CD4-positive, alpha-beta memory T cell (primary cell): ENCODE results near the gene FNDC1. TPM values are rescaled to one million over a fixed set of nuclear protein-coding genes. Genes with fewer than 3 reads are reported as not detected.

Source experiments
- CTCF ChIA-PET: fragments of 350-600 bp; sonication (Branson Sonifier 250); formaldehyde crosslinking; loops from one replicate; lab custom pipeline; 2021; ENCODE audit warnings: inconsistent platforms; ENCODE audit not compliant: partially characterized antibody; lab: Charles Lee
- POLR2A ChIA-PET: fragments of 350-600 bp; sonication (Branson Sonifier 250); formaldehyde crosslinking; loops from one replicate; lab custom pipeline; 2021; ENCODE audit not compliant: partially characterized antibody; lab: Charles Lee
- DNase-seq, 5 donors: peaks; one replicate each; pipeline versions ENCODE4 v3.0.0 to v3.0.0-alpha.2; 2020 to 2022; ENCODE audit warnings: mixed read lengths in 1 of 5
- H3K27ac ChIP-seq: one replicate; pipeline ENCODE4 v1.7.0; 2013; ENCODE audit warnings: low read depth, low read length
- H3K27me3 ChIP-seq: 2 replicates; pipeline ENCODE4 v1.7.0; 2013; ENCODE audit warnings: mild to moderate bottlenecking, low read length, moderate library complexity; ENCODE audit not compliant: insufficient read depth
- H3K36me3 ChIP-seq: 2 replicates; pipeline ENCODE4 v1.7.0; 2013; ENCODE audit warnings: mild to moderate bottlenecking, low read length, moderate library complexity; ENCODE audit not compliant: insufficient read depth
- H3K4me1 ChIP-seq: 2 replicates; pipeline ENCODE4 v1.7.0; 2013; ENCODE audit warnings: mild to moderate bottlenecking, low read length, moderate library complexity; ENCODE audit not compliant: insufficient read depth
- H3K4me3 ChIP-seq, 2 donors: one replicate each; pipeline ENCODE4 v1.7.0; 2013; ENCODE audit warnings: low read length in 2 of 2, mild to moderate bottlenecking in 1 of 2
- H3K9me3 ChIP-seq, 2 donors: one replicate each; pipeline ENCODE4 v1.7.0; 2013; ENCODE audit warnings: low read length in 2 of 2, control low read depth in 1 of 2; ENCODE audit not compliant: control insufficient read depth in 1 of 2
- H3K27ac Mint-ChIP-seq, 7 donors: one replicate each; pipeline ENCODE4 v1.8.0; 2020 to 2021; ENCODE audit warnings: mixed read lengths in 7 of 7, mild to moderate bottlenecking in 6 of 7, inconsistent platforms in 3 of 7, moderate library complexity in 3 of 7
- H3K27me3 Mint-ChIP-seq, 2 donors: one replicate each; pipeline ENCODE4 v1.8.0; 2020 to 2021; ENCODE audit warnings: mixed read lengths in 2 of 2
- H3K36me3 Mint-ChIP-seq, 2 donors: one replicate each; pipeline ENCODE4 v1.8.0; 2020 to 2021; ENCODE audit warnings: mixed read lengths in 2 of 2, inconsistent platforms in 1 of 2, mild to moderate bottlenecking in 1 of 2
- H3K4me1 Mint-ChIP-seq, 4 donors: one replicate each; pipeline ENCODE4 v1.8.0; 2020 to 2021; ENCODE audit warnings: mixed read lengths in 4 of 4, mild to moderate bottlenecking in 1 of 4
- H3K4me3 Mint-ChIP-seq, 8 donors: one replicate each; pipeline ENCODE4 v1.8.0; 2020 to 2021; ENCODE audit warnings: mixed read lengths in 8 of 8, mild to moderate bottlenecking in 7 of 8, moderate library complexity in 6 of 8, inconsistent platforms in 3 of 8
- H3K9me3 Mint-ChIP-seq, 8 donors: one replicate each; pipeline ENCODE4 v1.8.0; 2020 to 2021; ENCODE audit warnings: mixed read lengths in 8 of 8, mild to moderate bottlenecking in 5 of 8, inconsistent platforms in 3 of 8, moderate library complexity in 1 of 8
- intact Hi-C: fragments of 100-400 bp; cut with micrococcal nuclease; formaldehyde crosslinking; loops from one replicate; pipeline ENCODE4 v1.15.1; 2023
- polyA plus RNA-seq, 2 donors: library from polyadenylated mRNA; unstranded; fragments of 300-500 nt; fragmentation: Illumina TruSeq; gene quantifications; one replicate each; pipeline ENCODE4 v1.2.3, GENCODE V29; 2021
- total RNA-seq, 2 experiments: library from RNA; stranded (reverse); gene quantifications; one replicate each; pipeline ENCODE4 v1.2.3, GENCODE V29; 2021

The FNDC1 gene
- total and polyA plus RNA-seq, 4 experiments from 2014 or later: 0.08 TPM; not detected in 3

DNA sequence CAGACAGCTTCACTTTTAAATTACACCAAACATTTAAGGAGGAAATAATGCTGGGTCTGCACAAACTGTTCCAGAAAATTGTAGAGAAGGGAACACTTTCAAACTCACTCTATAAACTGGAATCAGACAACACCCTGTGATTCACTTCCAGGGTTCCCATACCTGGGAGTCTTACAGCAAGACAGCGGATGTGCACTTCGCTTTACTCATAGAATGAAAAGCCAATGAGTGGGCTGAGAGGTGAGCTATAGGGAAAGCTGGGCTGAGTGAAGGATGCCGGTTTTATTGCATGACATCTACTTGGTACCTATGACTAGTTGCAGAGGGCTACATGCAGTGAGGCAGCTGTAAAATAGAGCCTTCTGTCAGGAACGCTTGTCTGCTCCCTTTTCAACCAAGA, 152.1 kb downstream of the FNDC1 start:
- Histone ChIP-seq H3K36me3 (no peaks in the 10 kb centered on the region), H3K27me3 (no peaks in the 10 kb centered on the region), H3K4me1 (no peaks in the 10 kb centered on the region), H3K9me3 (no peaks in the 10 kb centered on the region), H3K4me3 (no peak overlapping the region), H3K27ac (no peak overlapping the region)
- H3K9me3 Mint-ChIP-seq: no peaks in the 10 kb centered on the region
- no peak overlapping the region for H3K27ac Mint-ChIP-seq
- intact Hi-C loops: no loop called here
- H3K4me3 Mint-ChIP-seq: no peak overlapping the region
- H3K4me1 Mint-ChIP-seq: no peaks in the 10 kb centered on the region
- peaks cover 10 to 15% of the 10 kb centered on the region in 2 donors for H3K27me3 Mint-ChIP-seq
- POLR2A ChIA-PET: no interaction called here
- CTCF ChIA-PET: no interaction called here
- no peaks in the 10 kb centered on the region for H3K36me3 Mint-ChIP-seq
- no peak for DNase-seq

Other genes starting within 250 kb of the FNDC1 start
- 1 to 10 TPM; 3.4 to 3.5 TPM for gene RSPH3, start 169.2 kb upstream of the FNDC1 start, total RNA-seq
- 1 to 10 TPM in 1 of 2 donors, under 1 TPM in 1; 0.66 to 3.7 TPM for gene RSPH3, start 169.2 kb upstream of the FNDC1 start, polyA plus RNA-seq
- 100 to 1,000 TPM; 160 to 161 TPM for gene TAGAP, start 124.4 kb upstream of the FNDC1 start, total RNA-seq
- 100 to 1,000 TPM; 215 to 276 TPM for gene TAGAP, start 124.4 kb upstream of the FNDC1 start, polyA plus RNA-seq